PC-9 (cell line): ENCODE results near the gene TBC1D24.

Experiments
- EZH2 ChIP-seq: fragments of 200-600 bp; sonication (generic); IDR thresholded peaks from 2 replicates; pipeline ENCODE4 v1.8.0; 2017; ENCODE audit warnings: antibody characterized with exemption, low read depth
- TF ChIP-seq, protein P1 (sequence below): fragments of 200-600 bp; sonication (generic); conservative IDR thresholded peaks from 2 replicates; pipeline ENCODE4 v1.6.1; 2017; ENCODE audit warnings: mixed run types, antibody characterized with exemption, mild to moderate bottlenecking, moderate library complexity

- no peak for TF ChIP-seq EZH2
- TF ChIP-seq, protein P1, sequence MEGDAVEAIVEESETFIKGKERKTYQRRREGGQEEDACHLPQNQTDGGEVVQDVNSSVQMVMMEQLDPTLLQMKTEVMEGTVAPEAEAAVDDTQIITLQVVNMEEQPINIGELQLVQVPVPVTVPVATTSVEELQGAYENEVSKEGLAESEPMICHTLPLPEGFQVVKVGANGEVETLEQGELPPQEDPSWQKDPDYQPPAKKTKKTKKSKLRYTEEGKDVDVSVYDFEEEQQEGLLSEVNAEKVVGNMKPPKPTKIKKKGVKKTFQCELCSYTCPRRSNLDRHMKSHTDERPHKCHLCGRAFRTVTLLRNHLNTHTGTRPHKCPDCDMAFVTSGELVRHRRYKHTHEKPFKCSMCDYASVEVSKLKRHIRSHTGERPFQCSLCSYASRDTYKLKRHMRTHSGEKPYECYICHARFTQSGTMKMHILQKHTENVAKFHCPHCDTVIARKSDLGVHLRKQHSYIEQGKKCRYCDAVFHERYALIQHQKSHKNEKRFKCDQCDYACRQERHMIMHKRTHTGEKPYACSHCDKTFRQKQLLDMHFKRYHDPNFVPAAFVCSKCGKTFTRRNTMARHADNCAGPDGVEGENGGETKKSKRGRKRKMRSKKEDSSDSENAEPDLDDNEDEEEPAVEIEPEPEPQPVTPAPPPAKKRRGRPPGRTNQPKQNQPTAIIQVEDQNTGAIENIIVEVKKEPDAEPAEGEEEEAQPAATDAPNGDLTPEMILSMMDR = no peak
These were observed 17.0 kb upstream of the TBC1D24 start for GRCh38 chr16:2457946-2458345.
